Epithelial cell of proximal tubule (primary cell): ENCODE measurements around the gene MECP2. TPM values are rescaled to one million over a fixed set of nuclear protein-coding genes. Genes with fewer than 3 reads are reported as not detected.

Experiments
- DNase-seq: peaks from one replicate; pipeline ENCODE4 v3.0.0-alpha.2; 2011; ENCODE audit warnings: low read depth
- H3K4me3 ChIP-seq: 2 replicates; pipeline ENCODE4 v1.5.1; 2011; ENCODE audit warnings: low read depth, mild to moderate bottlenecking, low read length
- total RNA-seq: library from RNA; depleted of rRNA; stranded (reverse); fragments of >200 nt; gene quantifications from 2 replicates; pipeline ENCODE4 v1.2.3, GENCODE V29; 2015
- TF ChIP-seq, protein P1 (sequence below): conservative IDR thresholded peaks from 2 replicates; pipeline ENCODE4 v1.5.1; 2012; ENCODE audit warnings: low read depth, mild to moderate bottlenecking, low read length

Gene MECP2
- total RNA-seq, 1 donor from 2014 or later, result 18.1 TPM

DNA sequence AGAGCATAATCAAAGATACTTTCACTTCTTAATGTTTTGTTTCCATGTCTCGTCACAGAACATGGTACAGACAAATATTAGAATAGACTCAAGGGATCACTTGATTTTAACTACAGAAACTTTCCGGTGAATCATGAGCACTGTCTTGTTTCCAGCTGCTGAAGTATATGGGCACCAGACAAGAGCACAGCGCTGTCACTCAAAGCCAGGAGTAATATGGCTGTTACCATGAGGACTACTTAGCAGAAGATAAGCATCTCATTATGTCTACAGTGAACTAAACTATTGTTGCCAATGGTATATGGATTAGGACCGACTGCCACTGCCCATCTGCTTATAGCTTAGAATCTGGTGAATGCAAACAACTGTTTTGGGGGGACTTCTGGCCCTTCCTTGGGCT is 34.3 kb downstream of the MECP2 start:
- TF ChIP-seq, protein P1, sequence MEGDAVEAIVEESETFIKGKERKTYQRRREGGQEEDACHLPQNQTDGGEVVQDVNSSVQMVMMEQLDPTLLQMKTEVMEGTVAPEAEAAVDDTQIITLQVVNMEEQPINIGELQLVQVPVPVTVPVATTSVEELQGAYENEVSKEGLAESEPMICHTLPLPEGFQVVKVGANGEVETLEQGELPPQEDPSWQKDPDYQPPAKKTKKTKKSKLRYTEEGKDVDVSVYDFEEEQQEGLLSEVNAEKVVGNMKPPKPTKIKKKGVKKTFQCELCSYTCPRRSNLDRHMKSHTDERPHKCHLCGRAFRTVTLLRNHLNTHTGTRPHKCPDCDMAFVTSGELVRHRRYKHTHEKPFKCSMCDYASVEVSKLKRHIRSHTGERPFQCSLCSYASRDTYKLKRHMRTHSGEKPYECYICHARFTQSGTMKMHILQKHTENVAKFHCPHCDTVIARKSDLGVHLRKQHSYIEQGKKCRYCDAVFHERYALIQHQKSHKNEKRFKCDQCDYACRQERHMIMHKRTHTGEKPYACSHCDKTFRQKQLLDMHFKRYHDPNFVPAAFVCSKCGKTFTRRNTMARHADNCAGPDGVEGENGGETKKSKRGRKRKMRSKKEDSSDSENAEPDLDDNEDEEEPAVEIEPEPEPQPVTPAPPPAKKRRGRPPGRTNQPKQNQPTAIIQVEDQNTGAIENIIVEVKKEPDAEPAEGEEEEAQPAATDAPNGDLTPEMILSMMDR, result no peak
- no peak for DNase-seq
- H3K4me3 ChIP-seq, result no peak overlapping the region

DNA sequence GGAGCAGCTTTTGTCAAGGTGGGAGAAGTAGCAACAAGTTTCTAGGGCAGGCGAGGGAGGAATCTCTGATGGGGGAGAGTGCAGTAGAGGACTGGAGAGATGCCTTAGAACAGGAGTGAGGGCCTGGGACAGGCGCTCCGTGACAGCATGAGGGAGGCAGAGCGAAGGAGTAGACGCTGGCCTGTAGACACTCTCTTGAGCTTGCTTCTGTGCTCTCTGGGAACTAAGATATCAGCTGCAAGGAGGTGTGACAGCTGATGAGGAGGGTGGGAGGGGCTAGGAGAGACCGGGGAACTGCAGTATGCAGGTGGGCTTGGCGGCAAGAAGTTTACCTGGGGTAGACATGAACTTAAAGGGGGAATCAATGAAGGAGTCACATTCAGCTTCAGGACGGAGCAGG is 35.7 kb downstream of the MECP2 start:
- no peak for DNase-seq
- H3K4me3 ChIP-seq, result no peak overlapping the region
- TF ChIP-seq, protein P1, result no peak

DNA sequence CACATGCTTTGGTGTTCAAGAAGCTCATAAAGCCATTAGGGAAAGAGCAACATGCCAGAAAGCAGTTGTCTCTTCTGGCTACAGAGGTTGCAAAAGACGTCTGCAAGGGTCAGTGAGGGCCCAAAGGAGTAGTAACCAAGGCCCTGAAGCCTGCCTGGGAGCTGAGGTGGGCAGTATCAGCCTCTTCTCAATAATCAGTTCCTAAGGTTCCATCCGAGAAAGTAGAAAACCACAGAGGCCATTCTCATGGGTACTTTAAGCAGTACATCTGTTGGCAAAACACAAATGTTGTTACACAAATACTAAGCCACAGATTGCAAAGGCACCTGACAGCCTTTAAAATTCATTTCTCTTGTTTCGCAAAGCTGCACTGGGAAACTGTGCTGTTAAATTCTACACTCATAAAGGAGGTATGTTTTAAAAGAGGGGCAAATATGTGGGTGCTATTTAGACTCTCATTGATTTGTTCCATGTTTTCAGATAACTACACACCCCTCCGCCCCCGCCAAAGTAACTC is 37.7 kb downstream of the MECP2 start:
- no peak overlapping the region for H3K4me3 ChIP-seq
- TF ChIP-seq, protein P1, result no peak
- DNase-seq, result no peak

DNA sequence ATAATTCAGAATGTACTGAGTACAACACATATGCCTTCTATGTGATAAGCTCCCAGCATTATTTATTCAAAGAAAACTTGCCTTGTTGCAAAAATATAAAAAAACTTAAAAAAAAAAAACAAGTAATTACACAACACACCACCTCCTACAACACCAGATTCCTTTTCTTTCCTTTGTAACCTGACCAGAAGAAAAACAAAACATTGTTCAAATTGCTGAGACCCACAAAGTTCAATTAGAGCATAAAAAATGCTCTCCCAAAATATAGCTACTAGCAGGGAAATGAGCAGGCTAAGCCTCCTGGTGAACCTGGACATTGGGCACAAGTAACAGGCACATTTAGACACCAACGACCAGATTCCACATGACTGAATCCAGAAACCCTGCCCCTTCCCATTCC is 38.3 kb downstream of the MECP2 start:
- DNase-seq, result no peak
- TF ChIP-seq, protein P1, result no peak
- H3K4me3 ChIP-seq, result no peak overlapping the region

DNA sequence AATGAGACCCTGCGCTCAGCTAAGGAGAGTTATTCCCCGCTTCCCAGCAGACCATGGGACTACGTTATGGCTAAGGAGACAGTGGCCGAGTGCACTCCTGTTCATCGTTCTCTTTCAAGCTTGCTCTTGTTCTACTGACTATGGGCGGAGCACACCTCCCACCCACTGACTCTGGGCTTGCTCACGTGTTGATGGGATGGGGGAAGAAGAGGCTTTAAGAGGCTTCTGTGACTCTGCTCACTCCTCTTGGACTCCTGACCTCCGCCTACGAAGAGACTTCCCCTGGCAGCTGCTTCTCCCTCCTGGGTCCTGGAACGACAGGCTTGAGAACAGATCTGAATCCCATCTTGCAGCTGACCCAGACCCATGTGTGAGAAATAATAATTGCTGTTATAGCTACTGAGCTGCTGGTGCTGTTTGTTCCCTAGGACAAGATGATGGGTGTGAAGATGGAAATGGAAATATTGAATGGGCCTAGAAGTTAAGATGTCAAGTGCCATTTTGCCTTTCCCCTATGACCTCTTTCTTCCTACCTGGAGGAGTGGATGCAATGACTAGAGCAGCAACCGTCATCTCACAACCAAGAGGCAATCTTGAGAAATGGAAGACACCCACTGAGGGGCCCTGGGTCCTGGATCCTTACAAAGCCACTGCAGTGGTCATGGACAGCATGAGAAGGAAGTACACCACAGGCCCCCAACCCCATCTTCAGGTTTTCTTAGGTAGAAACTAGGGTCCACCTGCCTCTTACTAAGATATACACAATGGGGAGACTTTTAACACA is 39.1 kb downstream of the MECP2 start:
- H3K4me3 ChIP-seq, result no peak overlapping the region
- TF ChIP-seq, protein P1, result no peak
- no peak for DNase-seq

DNA sequence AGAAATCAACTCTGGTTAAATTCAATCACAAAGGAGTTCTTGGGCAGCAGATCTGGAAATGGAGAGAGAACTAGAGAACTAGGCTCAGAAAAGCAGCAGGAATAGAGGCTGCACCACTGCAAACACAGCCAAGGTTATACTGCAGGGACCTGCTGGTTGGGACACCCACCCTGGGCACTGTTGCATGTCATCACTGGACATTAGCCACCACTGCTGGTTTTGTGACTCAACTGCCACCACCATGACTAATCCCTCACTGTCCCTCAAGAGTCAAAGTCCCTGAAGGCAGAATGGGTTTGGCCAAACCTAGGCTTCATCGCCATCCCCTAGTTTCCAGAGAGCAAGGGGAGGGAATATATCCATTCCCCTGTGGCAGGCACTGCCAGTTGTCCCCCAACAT is 39.7 kb downstream of the MECP2 start:
- H3K4me3 ChIP-seq, result no peak overlapping the region
- TF ChIP-seq, protein P1, result no peak
- no peak for DNase-seq

DNA sequence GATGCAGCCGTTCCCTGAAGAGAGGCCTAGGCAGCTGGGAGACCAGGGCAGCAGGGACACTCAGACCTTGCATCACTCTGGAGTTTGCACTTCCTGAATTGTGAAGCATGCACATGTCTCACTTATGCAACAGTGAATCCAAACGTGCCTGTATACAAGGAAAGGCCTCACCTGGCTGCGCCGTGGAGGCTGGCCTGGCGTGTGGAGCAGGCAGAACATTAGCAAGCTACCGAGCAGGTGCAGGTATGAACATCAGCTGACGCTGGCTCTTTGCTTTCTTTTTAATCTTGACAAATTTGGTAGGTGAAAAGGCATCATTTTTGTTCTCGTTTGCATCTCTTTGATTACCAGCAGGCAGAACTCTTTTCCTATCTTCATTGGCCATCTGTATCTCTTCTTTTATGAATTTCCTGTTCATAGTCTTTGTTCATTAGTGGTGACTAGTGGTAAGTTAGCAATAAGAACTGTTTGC is 40.7 kb downstream of the MECP2 start:
- DNase-seq, result no peak
- no peak overlapping the region for H3K4me3 ChIP-seq
- TF ChIP-seq, protein P1, result no peak
